ENCODE results near the gene METRN.

Gene METRN

DNA sequence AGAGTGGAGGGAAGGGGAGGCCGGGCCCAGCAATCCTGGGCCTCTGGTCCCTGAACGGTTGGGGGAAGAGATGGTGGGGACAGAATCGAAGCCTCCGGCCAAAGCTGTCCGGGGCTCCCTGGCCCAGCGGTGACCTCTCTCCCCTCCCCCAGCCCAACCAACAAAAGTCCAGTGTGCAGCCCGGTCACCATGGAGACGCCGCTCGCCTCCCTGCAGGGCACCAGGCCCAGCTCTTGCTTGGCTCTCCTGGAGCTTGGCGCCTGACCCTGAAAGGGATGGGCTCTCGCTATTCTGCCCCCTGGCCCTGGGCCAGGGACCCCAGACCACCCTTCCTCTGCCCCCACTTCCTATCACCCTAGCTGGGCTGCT lies 1.3 kb downstream of the METRN start:
- POLR2A ChIA-PET, result interaction anchor here (0.8 to 1.7 kb wide), 5 partner anchors 8 to 69 kb away, joined by 3 to 8 read pairs (median 3); partner anchors contain the start of genes CCDC78 and HAGHL

DNA sequence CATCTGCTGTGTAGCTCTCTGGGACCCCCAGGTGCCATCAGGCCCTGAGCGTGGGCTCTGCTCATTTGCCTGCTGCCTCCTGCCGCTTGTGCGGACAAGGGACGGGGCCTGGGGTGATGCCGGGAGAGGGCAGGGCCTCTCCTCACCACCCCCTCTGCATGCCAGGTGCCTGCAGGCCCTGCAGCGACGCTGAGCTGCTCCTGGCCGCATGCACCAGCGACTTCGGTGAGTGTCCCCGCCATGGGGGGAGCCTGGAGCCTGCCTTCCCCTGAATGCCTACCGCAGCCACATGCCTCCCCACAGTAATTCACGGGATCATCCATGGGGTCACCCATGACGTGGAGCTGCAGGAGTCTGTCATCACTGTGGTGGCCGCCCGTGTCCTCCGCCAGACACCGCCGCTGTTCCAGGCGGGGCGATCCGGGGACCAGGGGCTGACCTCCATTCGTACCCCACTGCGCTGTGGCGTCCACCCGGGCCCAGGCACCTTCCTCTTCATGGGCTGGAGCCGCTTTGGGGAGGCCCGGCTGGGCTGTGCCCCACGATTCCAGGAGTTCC lies 1.9 kb downstream of the METRN start:
- TF ChIP-seq ZNF302 (tag by site-specific recombination; IDR thresholded peaks at IDR 0.05; ENCODE audit: low read depth), result no peak
- no peak for TF ChIP-seq OVOL3 (tag by site-specific recombination; IDR thresholded peaks at IDR 0.05)
- TF ChIP-seq, protein P1, sequence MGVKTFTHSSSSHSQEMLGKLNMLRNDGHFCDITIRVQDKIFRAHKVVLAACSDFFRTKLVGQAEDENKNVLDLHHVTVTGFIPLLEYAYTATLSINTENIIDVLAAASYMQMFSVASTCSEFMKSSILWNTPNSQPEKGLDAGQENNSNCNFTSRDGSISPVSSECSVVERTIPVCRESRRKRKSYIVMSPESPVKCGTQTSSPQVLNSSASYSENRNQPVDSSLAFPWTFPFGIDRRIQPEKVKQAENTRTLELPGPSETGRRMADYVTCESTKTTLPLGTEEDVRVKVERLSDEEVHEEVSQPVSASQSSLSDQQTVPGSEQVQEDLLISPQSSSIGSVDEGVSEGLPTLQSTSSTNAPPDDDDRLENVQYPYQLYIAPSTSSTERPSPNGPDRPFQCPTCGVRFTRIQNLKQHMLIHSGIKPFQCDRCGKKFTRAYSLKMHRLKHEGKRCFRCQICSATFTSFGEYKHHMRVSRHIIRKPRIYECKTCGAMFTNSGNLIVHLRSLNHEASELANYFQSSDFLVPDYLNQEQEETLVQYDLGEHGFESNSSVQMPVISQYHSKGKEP (tag by site-specific recombination; IDR thresholded peaks at IDR 0.05), result peak; percentile 71
- TF ChIP-seq, protein P2, sequence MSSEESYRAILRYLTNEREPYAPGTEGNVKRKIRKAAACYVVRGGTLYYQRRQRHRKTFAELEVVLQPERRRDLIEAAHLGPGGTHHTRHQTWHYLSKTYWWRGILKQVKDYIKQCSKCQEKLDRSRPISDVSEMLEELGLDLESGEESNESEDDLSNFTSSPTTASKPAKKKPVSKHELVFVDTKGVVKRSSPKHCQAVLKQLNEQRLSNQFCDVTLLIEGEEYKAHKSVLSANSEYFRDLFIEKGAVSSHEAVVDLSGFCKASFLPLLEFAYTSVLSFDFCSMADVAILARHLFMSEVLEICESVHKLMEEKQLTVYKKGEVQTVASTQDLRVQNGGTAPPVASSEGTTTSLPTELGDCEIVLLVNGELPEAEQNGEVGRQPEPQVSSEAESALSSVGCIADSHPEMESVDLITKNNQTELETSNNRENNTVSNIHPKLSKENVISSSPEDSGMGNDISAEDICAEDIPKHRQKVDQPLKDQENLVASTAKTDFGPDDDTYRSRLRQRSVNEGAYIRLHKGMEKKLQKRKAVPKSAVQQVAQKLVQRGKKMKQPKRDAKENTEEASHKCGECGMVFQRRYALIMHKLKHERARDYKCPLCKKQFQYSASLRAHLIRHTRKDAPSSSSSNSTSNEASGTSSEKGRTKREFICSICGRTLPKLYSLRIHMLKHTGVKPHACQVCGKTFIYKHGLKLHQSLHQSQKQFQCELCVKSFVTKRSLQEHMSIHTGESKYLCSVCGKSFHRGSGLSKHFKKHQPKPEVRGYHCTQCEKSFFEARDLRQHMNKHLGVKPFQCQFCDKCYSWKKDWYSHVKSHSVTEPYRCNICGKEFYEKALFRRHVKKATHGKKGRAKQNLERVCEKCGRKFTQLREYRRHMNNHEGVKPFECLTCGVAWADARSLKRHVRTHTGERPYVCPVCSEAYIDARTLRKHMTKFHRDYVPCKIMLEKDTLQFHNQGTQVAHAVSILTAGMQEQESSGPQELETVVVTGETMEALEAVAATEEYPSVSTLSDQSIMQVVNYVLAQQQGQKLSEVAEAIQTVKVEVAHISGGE (tag by site-specific recombination; conservative IDR thresholded peaks at IDR 0.05; ENCODE audit: low read depth), result no peak
- TF ChIP-seq ZNF768 (tag by site-specific recombination; IDR thresholded peaks at IDR 0.05), result no peak
- no peak for TF ChIP-seq ZNF664 (tag by site-specific recombination; IDR thresholded peaks at IDR 0.05)
- TF ChIP-seq ZNF623 (tag by site-specific recombination; IDR thresholded peaks at IDR 0.05), result no peak
- no peak for TF ChIP-seq MYNN (tag by site-specific recombination; IDR thresholded peaks at IDR 0.05; ENCODE audit: borderline replicate concordance)
- no peaks in the 10 kb centered on the region for H3K9me3 ChIP-seq (ENCODE audit: control insufficient read depth, insufficient read depth, low read depth, low read length)
- CTCF ChIA-PET, result interaction anchor here (1.2 to 5.7 kb wide), 3 partner anchors 10 to 70 kb away, joined by 3 to 34 read pairs (median 6); partner anchors contain the start of genes CHTF18 and RPUSD1
- no peak overlapping the region for H3K4me3 ChIP-seq (ENCODE audit: low read depth, low read length)
- POLR2A ChIA-PET, result interaction anchor here (1.0 to 1.7 kb wide), 4 partner anchors 8 to 72 kb away, joined by 3 to 8 read pairs (median 4); partner anchors contain the start of genes CHTF18 and RPUSD1
- H3K4me1 ChIP-seq (ENCODE audit: control insufficient read depth, insufficient read depth, low read length), result peaks cover 13% of the 10 kb centered on the region
- H3K36me3 ChIP-seq (ENCODE audit: control insufficient read depth in 2 of 2, insufficient read depth in 1 of 2, low read length in 2 of 2), result peaks cover 0 to 7% of the 10 kb centered on the region in 2 experiments; a peak in 1 of 3 replicates
- no peak overlapping the region for H3K27ac ChIP-seq (ENCODE audit: extremely low read depth, low read depth, low read length)

More for the DNA sequence above, 1.3 kb downstream of the METRN start:
- Histone ChIP-seq H3K36me3 (ENCODE audit: control insufficient read depth in 2 of 2, insufficient read depth in 1 of 2, low read length in 2 of 2) (peaks cover 0 to 7% of the 10 kb centered on the region in 2 experiments; a peak in 1 of 3 replicates), H3K9me3 (ENCODE audit: control insufficient read depth, insufficient read depth, low read depth, low read length) (no peaks in the 10 kb centered on the region), H3K27ac (ENCODE audit: extremely low read depth, low read depth, low read length) (no peak overlapping the region), H3K4me3 (ENCODE audit: low read depth, low read length) (no peak overlapping the region; the same call in 1 of the 2 replicates), H3K4me1 (ENCODE audit: control insufficient read depth, insufficient read depth, low read length) (peaks cover 10% of the 10 kb centered on the region)
- TF ChIP-seq, protein P3, sequence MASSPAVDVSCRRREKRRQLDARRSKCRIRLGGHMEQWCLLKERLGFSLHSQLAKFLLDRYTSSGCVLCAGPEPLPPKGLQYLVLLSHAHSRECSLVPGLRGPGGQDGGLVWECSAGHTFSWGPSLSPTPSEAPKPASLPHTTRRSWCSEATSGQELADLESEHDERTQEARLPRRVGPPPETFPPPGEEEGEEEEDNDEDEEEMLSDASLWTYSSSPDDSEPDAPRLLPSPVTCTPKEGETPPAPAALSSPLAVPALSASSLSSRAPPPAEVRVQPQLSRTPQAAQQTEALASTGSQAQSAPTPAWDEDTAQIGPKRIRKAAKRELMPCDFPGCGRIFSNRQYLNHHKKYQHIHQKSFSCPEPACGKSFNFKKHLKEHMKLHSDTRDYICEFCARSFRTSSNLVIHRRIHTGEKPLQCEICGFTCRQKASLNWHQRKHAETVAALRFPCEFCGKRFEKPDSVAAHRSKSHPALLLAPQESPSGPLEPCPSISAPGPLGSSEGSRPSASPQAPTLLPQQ (tag by site-specific recombination; IDR thresholded peaks at IDR 0.05), result 0 out of 2 replicates have a peak, but pooled peaks have one; percentile 0
- TF ChIP-seq GLIS2 (tag by site-specific recombination; IDR thresholded peaks at IDR 0.05), result 0 out of 2 replicates have a peak, but pooled peaks have one; percentile 8
- 0 out of 2 replicates have a peak, but pooled peaks have one; percentile 3 for TF ChIP-seq ZNF335 (tag by site-specific recombination; conservative IDR thresholded peaks at IDR 0.05)
- TF ChIP-seq, protein P4, sequence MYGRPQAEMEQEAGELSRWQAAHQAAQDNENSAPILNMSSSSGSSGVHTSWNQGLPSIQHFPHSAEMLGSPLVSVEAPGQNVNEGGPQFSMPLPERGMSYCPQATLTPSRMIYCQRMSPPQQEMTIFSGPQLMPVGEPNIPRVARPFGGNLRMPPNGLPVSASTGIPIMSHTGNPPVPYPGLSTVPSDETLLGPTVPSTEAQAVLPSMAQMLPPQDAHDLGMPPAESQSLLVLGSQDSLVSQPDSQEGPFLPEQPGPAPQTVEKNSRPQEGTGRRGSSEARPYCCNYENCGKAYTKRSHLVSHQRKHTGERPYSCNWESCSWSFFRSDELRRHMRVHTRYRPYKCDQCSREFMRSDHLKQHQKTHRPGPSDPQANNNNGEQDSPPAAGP (tag by site-specific recombination; IDR thresholded peaks at IDR 0.05), result 0 out of 2 replicates have a peak, but pooled peaks have one; percentile 5
- TF ChIP-seq GLIS1 (tag by site-specific recombination; IDR thresholded peaks at IDR 0.05), result peak; percentile 50
- TF ChIP-seq FEZF1 (tag by site-specific recombination; IDR thresholded peaks at IDR 0.05), result no peak
- no peak for TF ChIP-seq GLI2 (tag by site-specific recombination; IDR thresholded peaks at IDR 0.05; ENCODE audit: borderline replicate concordance, low read depth)
- TF ChIP-seq ZNF747 (tag by site-specific recombination; IDR thresholded peaks at IDR 0.05), result no peak
- TF ChIP-seq GLI4 (tag by site-specific recombination; IDR thresholded peaks at IDR 0.05), result no peak
- TF ChIP-seq ZNF169 (tag by site-specific recombination; IDR thresholded peaks at IDR 0.05), result no peak
- no peak for TF ChIP-seq ZNF175 (tag by site-specific recombination; IDR thresholded peaks at IDR 0.05)
- 0 out of 2 replicates have a peak, but pooled peaks have one; percentile 2 for TF ChIP-seq ZEB2 (tag by site-specific recombination; IDR thresholded peaks at IDR 0.05)
- TF ChIP-seq, protein P5, sequence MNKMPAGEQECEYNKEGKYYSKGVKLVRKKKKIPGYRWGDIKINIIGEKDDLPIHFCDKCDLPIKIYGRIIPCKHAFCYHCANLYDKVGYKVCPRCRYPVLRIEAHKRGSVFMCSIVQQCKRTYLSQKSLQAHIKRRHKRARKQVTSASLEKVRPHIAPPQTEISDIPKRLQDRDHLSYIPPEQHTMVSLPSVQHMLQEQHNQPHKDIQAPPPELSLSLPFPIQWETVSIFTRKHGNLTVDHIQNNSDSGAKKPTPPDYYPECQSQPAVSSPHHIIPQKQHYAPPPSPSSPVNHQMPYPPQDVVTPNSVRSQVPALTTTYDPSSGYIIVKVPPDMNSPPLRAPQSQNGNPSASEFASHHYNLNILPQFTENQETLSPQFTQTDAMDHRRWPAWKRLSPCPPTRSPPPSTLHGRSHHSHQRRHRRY (tag by site-specific recombination; IDR thresholded peaks at IDR 0.05), result no peak
- TF ChIP-seq ZNF324 (tag by site-specific recombination; IDR thresholded peaks at IDR 0.05), result no peak
- TF ChIP-seq, protein P6, sequence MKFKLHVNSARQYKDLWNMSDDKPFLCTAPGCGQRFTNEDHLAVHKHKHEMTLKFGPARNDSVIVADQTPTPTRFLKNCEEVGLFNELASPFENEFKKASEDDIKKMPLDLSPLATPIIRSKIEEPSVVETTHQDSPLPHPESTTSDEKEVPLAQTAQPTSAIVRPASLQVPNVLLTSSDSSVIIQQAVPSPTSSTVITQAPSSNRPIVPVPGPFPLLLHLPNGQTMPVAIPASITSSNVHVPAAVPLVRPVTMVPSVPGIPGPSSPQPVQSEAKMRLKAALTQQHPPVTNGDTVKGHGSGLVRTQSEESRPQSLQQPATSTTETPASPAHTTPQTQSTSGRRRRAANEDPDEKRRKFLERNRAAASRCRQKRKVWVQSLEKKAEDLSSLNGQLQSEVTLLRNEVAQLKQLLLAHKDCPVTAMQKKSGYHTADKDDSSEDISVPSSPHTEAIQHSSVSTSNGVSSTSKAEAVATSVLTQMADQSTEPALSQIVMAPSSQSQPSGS (tag by site-specific recombination; IDR thresholded peaks at IDR 0.05; ENCODE audit: low read depth), result no peak
- no peak for TF ChIP-seq ZNF473 (tag by site-specific recombination; IDR thresholded peaks at IDR 0.05)
- no peak for TF ChIP-seq ZFP69B (tag by site-specific recombination; IDR thresholded peaks at IDR 0.05)
- no peak for TF ChIP-seq ZBTB17 (tag by site-specific recombination; IDR thresholded peaks at IDR 0.05)
- peak; percentile 63; the same call in 1 of the 2 replicates for TF ChIP-seq MYNN (tag by site-specific recombination; IDR thresholded peaks at IDR 0.05; ENCODE audit: borderline replicate concordance)
- TF ChIP-seq BCL11B (tag by site-specific recombination; IDR thresholded peaks at IDR 0.05; ENCODE audit: low read depth), result peak; percentile 55; the same call in 1 of the 2 replicates
- CTCF ChIA-PET, result interaction anchor here (0.6 to 1.3 kb wide), 5 partner anchors 9 to 72 kb away, joined by 3 to 7 read pairs (median 6); partner anchors contain the start of genes CHTF18 and RPUSD1

Data from HEK293 (cell line).